SK-N-SH treated with all-trans-retinoic acid at 6 μM for 48 hours (cell line): ENCODE results near the gene PMP22.
A peak's percentile ranks its signal among the peaks of the same experiment; 100 is the strongest.

Experiments used
- ATAC-seq: fragments of 200-7000 bp; cut with Tn5 transposase; 3 replicates; pipeline ENCODE4 v1.9.1; 2020; ENCODE audit warnings: mild to moderate bottlenecking, moderate library complexity
- ARNTL ChIP-seq: fragments of 450-650 bp; formaldehyde crosslinking; IDR thresholded peaks from 2 replicates; pipeline ENCODE4 v1.5.0; 2020; ENCODE audit warnings: low read depth, mild to moderate bottlenecking, moderate library complexity, borderline replicate concordance
- CSDC2 ChIP-seq: fragments of 250-450 bp; sonication (Bioruptor Pico); IDR thresholded peaks from 2 replicates; pipeline ENCODE4 v1.5.0; 2020; ENCODE audit warnings: mild to moderate bottlenecking, moderate library complexity
- ESRRG ChIP-seq: fragments of 250-450 bp; sonication (Bioruptor Pico); IDR thresholded peaks from 2 replicates; pipeline ENCODE4 v1.6.1; 2021; ENCODE audit warnings: mild to moderate bottlenecking
- ISL1 ChIP-seq: fragments of 250-450 bp; sonication (Bioruptor Pico); IDR thresholded peaks from 2 replicates; pipeline ENCODE4 v2.1.2; 2022; ENCODE audit warnings: mild to moderate bottlenecking, moderate library complexity
- OSR1 ChIP-seq: fragments of 250-450 bp; sonication (Bioruptor Pico); IDR thresholded peaks from 2 replicates; pipeline ENCODE4 v1.8.0; 2022; ENCODE audit warnings: moderate library complexity, mild to moderate bottlenecking, inconsistent platforms
- POU6F1 ChIP-seq: fragments of 250-450 bp; sonication (Bioruptor Pico); IDR thresholded peaks from 2 replicates; pipeline ENCODE4 v1.8.0; 2021; ENCODE audit warnings: low read depth, mild to moderate bottlenecking, moderate library complexity, borderline replicate concordance
- PPARA ChIP-seq: fragments of 250-450 bp; sonication (Bioruptor Pico); IDR thresholded peaks from 2 replicates; pipeline ENCODE4 v1.5.0; 2020; ENCODE audit warnings: mild to moderate bottlenecking, borderline replicate concordance
- RARB ChIP-seq: fragments of 250-450 bp; sonication (Bioruptor Pico); IDR thresholded peaks from 2 replicates; pipeline ENCODE4 v1.8.0; 2021; ENCODE audit warnings: mild to moderate bottlenecking, moderate library complexity
- TCF4 ChIP-seq: fragments of 250-450 bp; sonication (Bioruptor Pico); IDR thresholded peaks from 2 replicates; pipeline ENCODE4 v1.8.0; 2021; ENCODE audit warnings: mild to moderate bottlenecking, moderate library complexity, borderline replicate concordance
- TOX ChIP-seq: fragments of 250-450 bp; sonication (Bioruptor Pico); IDR thresholded peaks from 2 replicates; pipeline ENCODE4 v1.8.0; 2021; ENCODE audit warnings: mild to moderate bottlenecking, moderate library complexity, borderline replicate concordance
- TSHZ2 ChIP-seq: fragments of 250-450 bp; sonication (Bioruptor Pico); IDR thresholded peaks from 2 replicates; pipeline ENCODE4 v1.5.0; 2020; ENCODE audit warnings: mild to moderate bottlenecking, moderate library complexity
- ZC3H10 ChIP-seq: fragments of 250-450 bp; sonication (Bioruptor Pico); IDR thresholded peaks from 2 replicates; pipeline ENCODE4 v1.5.1; 2021; ENCODE audit warnings: mild to moderate bottlenecking, moderate library complexity
- ZFP3 ChIP-seq: fragments of 250-450 bp; sonication (Bioruptor Pico); IDR thresholded peaks from 2 replicates; pipeline ENCODE4 v1.5.0; 2020; ENCODE audit warnings: mild to moderate bottlenecking, moderate library complexity
- ZNF70 ChIP-seq: fragments of 450-650 bp; formaldehyde crosslinking; IDR thresholded peaks from 2 replicates; pipeline ENCODE4 v1.5.0; 2020; ENCODE audit warnings: mild to moderate bottlenecking, moderate library complexity
- ZNF8 ChIP-seq: fragments of 450-650 bp; formaldehyde crosslinking; IDR thresholded peaks from 2 replicates; pipeline ENCODE4 v1.5.0; 2020; ENCODE audit warnings: mild to moderate bottlenecking, moderate library complexity
- TF ChIP-seq, protein P1 (sequence below): fragments of 250-450 bp; sonication (Bioruptor Pico); IDR thresholded peaks from 2 replicates; pipeline ENCODE4 v1.5.1; 2020; ENCODE audit warnings: low read depth, mild to moderate bottlenecking, moderate library complexity
- TF ChIP-seq, protein P2 (sequence below): fragments of 250-450 bp; sonication (Bioruptor Pico); IDR thresholded peaks from 2 replicates; pipeline ENCODE4 v1.8.0; 2020; ENCODE audit warnings: mild to moderate bottlenecking, moderate library complexity, borderline replicate concordance

The PMP22 gene

GRCh38 chr17:15257258-15257788 lies 7.8 kb downstream of the PMP22 start:
- peak; percentile 31 for ATAC-seq
- TF ChIP-seq ZC3H10 (CRISPR knock-in tag) (no peak), ZFP3 (CRISPR knock-in tag) (0 out of 2 replicates have a peak, but pooled peaks have one; percentile 17)

GRCh38 chr17:15256689-15257088 lies 8.4 kb downstream of the PMP22 start:
- TF ChIP-seq TCF4 (CRISPR knock-in tag) (no peak), ZC3H10 (CRISPR knock-in tag) (no peak), ZNF8 (CRISPR knock-in tag) (no peak), ISL1 (CRISPR knock-in tag) (no peak), ZFP3 (CRISPR knock-in tag) (no peak), ARNTL (CRISPR knock-in tag) (no peak), TSHZ2 (CRISPR knock-in tag) (no peak), CSDC2 (CRISPR knock-in tag) (no peak), POU6F1 (CRISPR knock-in tag) (no peak), RARB (CRISPR knock-in tag) (no peak)
- TF ChIP-seq, protein P1, sequence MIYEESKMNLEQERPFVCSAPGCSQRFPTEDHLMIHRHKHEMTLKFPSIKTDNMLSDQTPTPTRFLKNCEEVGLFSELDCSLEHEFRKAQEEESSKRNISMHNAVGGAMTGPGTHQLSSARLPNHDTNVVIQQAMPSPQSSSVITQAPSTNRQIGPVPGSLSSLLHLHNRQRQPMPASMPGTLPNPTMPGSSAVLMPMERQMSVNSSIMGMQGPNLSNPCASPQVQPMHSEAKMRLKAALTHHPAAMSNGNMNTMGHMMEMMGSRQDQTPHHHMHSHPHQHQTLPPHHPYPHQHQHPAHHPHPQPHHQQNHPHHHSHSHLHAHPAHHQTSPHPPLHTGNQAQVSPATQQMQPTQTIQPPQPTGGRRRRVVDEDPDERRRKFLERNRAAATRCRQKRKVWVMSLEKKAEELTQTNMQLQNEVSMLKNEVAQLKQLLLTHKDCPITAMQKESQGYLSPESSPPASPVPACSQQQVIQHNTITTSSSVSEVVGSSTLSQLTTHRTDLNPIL (CRISPR knock-in tag) = no peak
- TF ChIP-seq, protein P2, sequence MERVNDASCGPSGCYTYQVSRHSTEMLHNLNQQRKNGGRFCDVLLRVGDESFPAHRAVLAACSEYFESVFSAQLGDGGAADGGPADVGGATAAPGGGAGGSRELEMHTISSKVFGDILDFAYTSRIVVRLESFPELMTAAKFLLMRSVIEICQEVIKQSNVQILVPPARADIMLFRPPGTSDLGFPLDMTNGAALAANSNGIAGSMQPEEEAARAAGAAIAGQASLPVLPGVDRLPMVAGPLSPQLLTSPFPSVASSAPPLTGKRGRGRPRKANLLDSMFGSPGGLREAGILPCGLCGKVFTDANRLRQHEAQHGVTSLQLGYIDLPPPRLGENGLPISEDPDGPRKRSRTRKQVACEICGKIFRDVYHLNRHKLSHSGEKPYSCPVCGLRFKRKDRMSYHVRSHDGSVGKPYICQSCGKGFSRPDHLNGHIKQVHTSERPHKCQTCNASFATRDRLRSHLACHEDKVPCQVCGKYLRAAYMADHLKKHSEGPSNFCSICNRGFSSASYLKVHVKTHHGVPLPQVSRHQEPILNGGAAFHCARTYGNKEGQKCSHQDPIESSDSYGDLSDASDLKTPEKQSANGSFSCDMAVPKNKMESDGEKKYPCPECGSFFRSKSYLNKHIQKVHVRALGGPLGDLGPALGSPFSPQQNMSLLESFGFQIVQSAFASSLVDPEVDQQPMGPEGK = no peak
- ATAC-seq = no peak

DNA sequence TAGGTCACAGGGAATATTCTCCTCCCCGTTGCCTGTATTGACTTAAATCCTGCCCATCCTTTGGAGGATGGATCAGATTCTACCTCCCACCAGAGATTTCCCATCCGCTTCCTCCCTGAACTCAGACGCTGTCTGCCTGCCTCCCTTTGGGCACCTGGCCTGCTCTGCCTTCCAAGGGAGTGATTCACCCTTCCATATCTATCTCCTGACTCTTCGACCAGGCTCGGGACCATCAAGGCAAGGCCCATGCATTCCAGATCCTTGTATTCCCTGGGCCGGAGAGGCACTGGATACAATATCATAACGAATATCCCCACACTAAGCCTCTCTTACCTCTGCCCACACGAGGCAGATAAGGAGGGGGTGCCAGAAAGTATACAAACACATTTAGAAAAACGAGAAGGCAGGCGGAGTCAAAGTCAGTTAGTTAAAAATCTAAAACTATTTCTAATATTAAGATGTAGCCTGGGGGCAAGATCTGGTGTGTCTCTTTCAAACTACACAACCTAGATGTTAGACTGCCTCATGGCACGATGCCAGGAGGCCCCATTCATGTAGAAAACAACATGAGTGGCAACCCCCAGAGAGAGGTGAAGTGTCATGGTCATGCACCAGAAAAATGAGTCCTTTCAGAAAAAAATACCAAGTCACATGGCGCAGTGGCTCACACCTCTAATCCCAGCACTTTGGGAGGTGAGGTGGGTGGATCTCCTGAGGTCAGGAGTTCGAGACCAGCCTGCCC lies 9.2 kb downstream of the PMP22 start:
- ATAC-seq = no peak

GRCh38 chr17:15250135-15250860 lies 14.8 kb downstream of the PMP22 start:
- no peak for TF ChIP-seq ESRRG (CRISPR knock-in tag)
- TF ChIP-seq, all 23 proteins: peak for 0
- ATAC-seq = no peak

More for the DNA sequence above, 9.2 kb downstream of the PMP22 start:
- TF ChIP-seq, protein P2 = no peak
- TF ChIP-seq, all 23 proteins: peak for 0

DNA sequence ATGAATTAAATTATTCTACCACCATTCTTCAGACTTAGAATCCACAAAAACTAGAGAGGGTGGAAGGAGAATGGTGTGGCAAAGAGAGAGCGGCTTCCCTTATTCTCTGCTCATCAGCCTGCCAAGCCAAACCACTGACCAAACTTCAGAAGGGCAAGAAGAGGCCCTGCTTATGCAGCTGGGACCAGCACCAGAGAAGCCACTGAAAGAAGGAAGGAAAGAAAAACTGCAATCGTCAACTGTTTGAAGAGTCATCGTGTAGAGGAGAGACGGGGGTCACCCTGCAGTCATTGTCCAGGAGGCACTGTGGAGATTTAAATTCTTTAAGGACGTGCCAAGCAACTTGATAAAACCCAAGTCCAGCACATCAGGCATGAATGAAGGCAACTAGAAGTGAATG lies 15.6 kb downstream of the PMP22 start:
- no peak for TF ChIP-seq TSHZ2 (CRISPR knock-in tag)
- TF ChIP-seq ZNF70 = no peak
- TF ChIP-seq OSR1 (CRISPR knock-in tag) = no peak
- no peak for TF ChIP-seq CSDC2 (CRISPR knock-in tag)
- no peak for TF ChIP-seq PPARA
- TF ChIP-seq ZNF8 (CRISPR knock-in tag) = no peak
- TF ChIP-seq ESRRG (CRISPR knock-in tag) = no peak
- TF ChIP-seq, protein P1 (CRISPR knock-in tag) = no peak
- TF ChIP-seq ARNTL (CRISPR knock-in tag) = no peak
- no peak for TF ChIP-seq TOX (CRISPR knock-in tag)
- TF ChIP-seq, all 23 proteins: peak for 0
- ATAC-seq = no peak
